GM18519 (cell line): Measurements from ENCODE around the gene MRPL4.

ENCODE experiments used
- ATAC-seq: cut with Tn5 transposase; IDR thresholded peaks from one replicate; pipeline ENCODE4 v1.9.1; 2021; ENCODE audit warnings: mild to moderate bottlenecking, moderate library complexity; ENCODE audit not compliant: unreplicated experiment, low FRiP score

MRPL4 gene

DNA sequence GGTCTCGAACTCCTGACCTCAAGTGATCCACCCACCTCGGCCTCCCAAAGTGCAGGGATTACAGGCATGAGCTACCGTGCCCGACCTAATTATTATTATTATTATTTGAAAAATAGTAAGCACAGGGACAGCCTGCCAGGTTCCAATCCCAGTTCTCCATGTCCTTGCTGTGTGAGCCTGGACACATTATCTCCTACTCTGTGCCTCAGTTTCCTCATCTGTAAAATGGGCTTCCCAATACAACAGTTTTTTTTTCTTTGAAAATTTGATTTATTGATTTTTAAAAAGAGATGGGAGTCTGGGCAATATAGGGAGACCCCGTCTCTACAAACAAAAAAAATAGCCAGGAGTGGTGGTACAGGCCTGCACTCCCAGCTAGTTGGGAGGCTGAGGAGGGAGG is 54.3 kb downstream of the MRPL4 start:
- no peak for ATAC-seq

DNA sequence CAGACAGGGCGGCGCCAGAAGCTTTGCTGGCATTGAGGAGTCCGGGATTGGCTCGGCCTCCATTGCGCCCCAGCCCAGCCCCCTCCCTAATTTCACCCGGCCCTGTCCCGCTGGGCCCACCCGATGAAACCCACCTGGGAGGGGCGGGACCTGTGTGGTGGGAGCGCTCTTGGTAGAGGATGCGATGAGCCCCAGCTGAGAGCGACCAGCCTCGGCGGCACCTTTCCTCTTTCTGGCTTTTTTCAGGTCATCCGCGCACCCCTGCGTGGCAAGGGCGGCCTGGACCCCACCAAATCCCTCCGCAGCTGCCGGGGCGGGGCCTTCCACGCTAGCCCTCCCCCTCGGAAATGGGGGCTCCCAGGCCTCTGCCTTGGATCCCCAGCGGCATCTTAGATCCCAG is 57.4 kb downstream of the MRPL4 start, which contains the start of gene ZGLP1:
Gene ZGLP1, minus strand, starts transcription at position 393 of the 400 bp plus-strand sequence.
- ATAC-seq = no peak
